A549 (cell line): ENCODE data around the gene PRDM1.

Source experiments
- CTCF ChIP-seq: fragments of >200 bp; sonication (Bioruptor Twin); formaldehyde crosslinking; IDR thresholded peaks from 3 replicates; pipeline ENCODE4 v1.5.1; 2016
- FOXS1 ChIP-seq: fragments of 250-450 bp; sonication (Bioruptor Pico); IDR thresholded peaks from 2 replicates; pipeline ENCODE4 v1.5.0; 2020; ENCODE audit warnings: mild to moderate bottlenecking, moderate library complexity
- MAX ChIP-seq: IDR thresholded peaks from 2 replicates; pipeline ENCODE4 v1.6.1; 2012
- NFE2L2 ChIP-seq: fragments of 150-350 bp; conservative IDR thresholded peaks from 2 replicates; pipeline ENCODE4 v1.6.1; 2014; ENCODE audit warnings: low read length
- PBX3 ChIP-seq: IDR thresholded peaks from 2 replicates; pipeline ENCODE4 v1.6.1; 2012
- POLR2A ChIP-seq: IDR thresholded peaks from 2 replicates; pipeline ENCODE4 v1.6.1; 2012; ENCODE audit warnings: mild to moderate bottlenecking, low read length
- RAD21 ChIP-seq, 2 experiments: fragments of >200 bp in 1 of 2; sonication (Bioruptor Twin) in 1 of 2; formaldehyde crosslinking in 1 of 2; IDR thresholded peaks in 1 of 2; conservative IDR thresholded peaks in 1 of 2; 2 replicates in 1 of 2; 3 replicates in 1 of 2; pipeline ENCODE4 v1.6.1; 2012 to 2018; ENCODE audit warnings: inconsistent platforms in 1 of 2
- TF ChIP-seq, protein P1 (sequence below): fragments of 200-600 bp; sonication (generic); IDR thresholded peaks from 2 replicates; pipeline ENCODE4 v1.6.1; 2016; ENCODE audit warnings: antibody characterized with exemption, mild to moderate bottlenecking, moderate library complexity

DNA sequence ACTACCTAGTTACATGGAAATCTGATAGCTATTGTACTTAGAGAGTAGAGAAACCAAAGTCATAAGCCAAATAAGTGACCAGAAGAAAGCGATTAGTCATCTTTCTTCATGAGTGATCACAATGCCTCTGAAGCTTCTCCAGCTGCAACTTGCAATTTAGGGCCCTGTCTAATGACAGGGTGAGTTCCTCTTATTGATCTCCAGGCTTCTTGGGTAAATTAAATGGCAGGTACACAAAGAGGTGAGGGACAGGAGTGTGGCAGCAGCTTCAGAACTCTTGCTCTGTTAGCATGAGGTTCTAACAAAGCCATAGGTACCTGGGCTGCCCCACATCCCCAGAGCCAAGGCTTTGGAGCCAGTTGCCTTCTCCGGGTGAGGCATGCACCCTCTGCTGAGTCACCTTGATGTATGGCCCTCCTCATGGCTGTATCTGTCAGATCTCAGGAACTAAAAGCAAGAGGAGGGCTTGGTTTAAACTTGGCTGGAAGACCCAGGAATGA is 60.8 kb downstream of the PRDM1 start:
- TF ChIP-seq CTCF: no peak
- no peak for TF ChIP-seq MAX
- no peak for TF ChIP-seq NFE2L2
- TF ChIP-seq, protein P1, sequence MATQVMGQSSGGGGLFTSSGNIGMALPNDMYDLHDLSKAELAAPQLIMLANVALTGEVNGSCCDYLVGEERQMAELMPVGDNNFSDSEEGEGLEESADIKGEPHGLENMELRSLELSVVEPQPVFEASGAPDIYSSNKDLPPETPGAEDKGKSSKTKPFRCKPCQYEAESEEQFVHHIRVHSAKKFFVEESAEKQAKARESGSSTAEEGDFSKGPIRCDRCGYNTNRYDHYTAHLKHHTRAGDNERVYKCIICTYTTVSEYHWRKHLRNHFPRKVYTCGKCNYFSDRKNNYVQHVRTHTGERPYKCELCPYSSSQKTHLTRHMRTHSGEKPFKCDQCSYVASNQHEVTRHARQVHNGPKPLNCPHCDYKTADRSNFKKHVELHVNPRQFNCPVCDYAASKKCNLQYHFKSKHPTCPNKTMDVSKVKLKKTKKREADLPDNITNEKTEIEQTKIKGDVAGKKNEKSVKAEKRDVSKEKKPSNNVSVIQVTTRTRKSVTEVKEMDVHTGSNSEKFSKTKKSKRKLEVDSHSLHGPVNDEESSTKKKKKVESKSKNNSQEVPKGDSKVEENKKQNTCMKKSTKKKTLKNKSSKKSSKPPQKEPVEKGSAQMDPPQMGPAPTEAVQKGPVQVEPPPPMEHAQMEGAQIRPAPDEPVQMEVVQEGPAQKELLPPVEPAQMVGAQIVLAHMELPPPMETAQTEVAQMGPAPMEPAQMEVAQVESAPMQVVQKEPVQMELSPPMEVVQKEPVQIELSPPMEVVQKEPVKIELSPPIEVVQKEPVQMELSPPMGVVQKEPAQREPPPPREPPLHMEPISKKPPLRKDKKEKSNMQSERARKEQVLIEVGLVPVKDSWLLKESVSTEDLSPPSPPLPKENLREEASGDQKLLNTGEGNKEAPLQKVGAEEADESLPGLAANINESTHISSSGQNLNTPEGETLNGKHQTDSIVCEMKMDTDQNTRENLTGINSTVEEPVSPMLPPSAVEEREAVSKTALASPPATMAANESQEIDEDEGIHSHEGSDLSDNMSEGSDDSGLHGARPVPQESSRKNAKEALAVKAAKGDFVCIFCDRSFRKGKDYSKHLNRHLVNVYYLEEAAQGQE: no peak
- no peak for TF ChIP-seq RAD21 (conservative IDR thresholded peaks at IDR 0.05 in 1 of 2, IDR thresholded peaks at IDR 0.05 in 1 of 2)
- no peak for TF ChIP-seq POLR2A
- no peak for TF ChIP-seq FOXS1 (CRISPR knock-in tag)
- TF ChIP-seq PBX3: no peak
